ENCODE results near the gene ST6GAL1. TPM values are rescaled to one million over a fixed set of nuclear protein-coding genes. Genes with fewer than 3 reads are reported as not detected.

ST6GAL1 gene
- total and polyA plus RNA-seq, 2 of the 4 experiments (the other 2 are of a cell fraction), result 1.4 to 2.9 TPM

GRCh38 chr3:186920796-186921195 is 9.5 kb upstream of the ST6GAL1 start:
- Histone ChIP-seq H2BK5ac (ENCODE audit: low read depth, low read length, poor library complexity, severe bottlenecking) (no peak overlapping the region), H2BK120ac (ENCODE audit: low read depth, low read length) (no peak overlapping the region), H4K91ac (ENCODE audit: insufficient read depth, low read depth, low read length) (no peak overlapping the region), H3K4me3 (ENCODE audit: insufficient read depth, low read depth, low read length) (no peak overlapping the region), H3K27me3 (ENCODE audit: control insufficient read depth, insufficient read depth, low read length) (peaks cover 25% of the 10 kb centered on the region), H3K4me2 (ENCODE audit: low read depth, low read length) (no peak overlapping the region), H3K36me3 (ENCODE audit: control insufficient read depth, insufficient read depth, low read length) (no peaks in the 10 kb centered on the region), H4K5ac (ENCODE audit: low read depth, low read length) (no peak overlapping the region), H3K18ac (ENCODE audit: low read depth, low read length) (no peak overlapping the region), H3K9me3 (ENCODE audit: control insufficient read depth, insufficient read depth, low read length) (no peaks in the 10 kb centered on the region), H3K9ac (ENCODE audit: low read depth, low read length) (no peak overlapping the region), H2AK5ac (ENCODE audit: low read depth, low read length) (no peak overlapping the region), H3K27ac (ENCODE audit: insufficient read depth, low read length) (no peak overlapping the region), H3K14ac (replicated peaks; ENCODE audit: low read depth, low read length) (no peak overlapping the region), H4K8ac (ENCODE audit: low read depth in 2 of 2, low read length in 2 of 2) (no peak overlapping the region), H2BK15ac (ENCODE audit: low read depth, low read length) (no peak overlapping the region), H3K9me1 (ENCODE audit: insufficient read depth, low read length) (no peaks in the 10 kb centered on the region), H2AK9ac (replicated peaks; ENCODE audit: low read depth, low read length, poor library complexity) (no peak overlapping the region), H2BK20ac (ENCODE audit: low read depth, low read length) (no peak overlapping the region), H3K23ac (ENCODE audit: low read depth, low read length) (no peak overlapping the region), H4K20me1 (ENCODE audit: insufficient read depth, low read length) (no peaks in the 10 kb centered on the region), H3K4me1 (ENCODE audit: control insufficient read depth, insufficient read depth, low read length) (no peaks in the 10 kb centered on the region), H3K79me1 (ENCODE audit: low read depth in 1 of 2, low read length in 2 of 2) (no peaks in the 10 kb centered on the region), H3K56ac (ENCODE audit: extremely low read depth, insufficient read depth, low read length) (no peak overlapping the region), H2AFZ (replicated peaks; ENCODE audit: low read length, poor library complexity) (no peak overlapping the region), H3K4ac (ENCODE audit: low read depth, low read length) (no peak overlapping the region)
- ChIA-PET CTCF (no interaction called here), POLR2A (ENCODE audit: unreplicated experiment) (no interaction called here)
- no peak for ATAC-seq (ENCODE audit: low read depth)
- intact Hi-C loops (cut with micrococcal nuclease) (no loop called here), dilution Hi-C loops (cut with HindIII; ENCODE audit: low sequenced_read_pairs, unreplicated experiment) (no loop called here), in situ Hi-C loops (cut with MboI; ENCODE audit: low sequenced_read_pairs) (no loop called here)
- no TSS peak for BruUV-seq (replicated peaks)
- no peak for DNase-seq
- TF ChIP-seq NFE2L2 (IDR thresholded peaks at IDR 0.05; ENCODE audit: low read depth, low read length), result no peak
- no peak for TF ChIP-seq MAFK (IDR thresholded peaks at IDR 0.05; ENCODE audit: low read depth, low read length)
- WGBS, 2 experiments (ENCODE audit: extremely low coverage in 2 of 2, insufficient read length in 1 of 2), result no CpG with 5 or more reads among the region's 1 CpG
